Thoracic aorta (tissue), 2 donors: ENCODE data around the gene IFNG-AS1. TPM values are rescaled to one million over a fixed set of nuclear protein-coding genes. Genes with fewer than 3 reads are reported as not detected.

Experiments
- ATAC-seq: fragments of 150-250 bp; one replicate; pipeline ENCODE4 v1.8.0; 2017; ENCODE audit warnings: low read depth; ENCODE audit not compliant: insufficient number of reproducible peaks, low FRiP score
- DNase-seq: peaks from one replicate; pipeline ENCODE4 v3.0.0-alpha.2; 2020; ENCODE audit warnings: low spot score
- H3K27ac ChIP-seq, 2 donors: fragments of 200-600 bp; sonication (generic); 1 replicate in 1 of 2; 2 replicates in 1 of 2; pipeline ENCODE4 v1.5.1; 2016; ENCODE audit warnings: mild to moderate bottlenecking in 2 of 2, moderate library complexity in 2 of 2
- H3K27me3 ChIP-seq: fragments of 200-600 bp; sonication (generic); replicated peaks from 2 replicates; pipeline ENCODE4 v1.6.0; 2016; ENCODE audit warnings: mild to moderate bottlenecking; ENCODE audit not compliant: insufficient read depth
- H3K36me3 ChIP-seq: fragments of 200-600 bp; sonication (generic); one replicate; pipeline ENCODE4 v1.5.1; 2016
- H3K4me1 ChIP-seq, 2 donors: fragments of 200-600 bp; sonication (generic); 1 replicate in 1 of 2; 2 replicates in 1 of 2; pipeline versions ENCODE4 v1.5.1 to v1.6.0; 2016; ENCODE audit warnings: low read depth in 2 of 2, mild to moderate bottlenecking in 1 of 2; ENCODE audit not compliant: control insufficient read depth in 1 of 2
- H3K4me3 ChIP-seq: fragments of 200-600 bp; sonication (generic); 2 replicates; pipeline ENCODE4 v1.5.1; 2016; ENCODE audit warnings: mild to moderate bottlenecking
- H3K9me3 ChIP-seq: fragments of 200-600 bp; sonication (generic); 2 replicates; pipeline ENCODE4 v1.5.1; 2016
- CTCF ChIP-seq: fragments of 200-600 bp; sonication (generic); IDR thresholded peaks from one replicate; pipeline ENCODE4 v1.5.1; 2019; ENCODE audit warnings: antibody characterized with exemption
- total RNA-seq, 2 donors: library from RNA; depleted of rRNA; stranded (reverse); fragments of >200 nt; gene quantifications; one replicate each; pipeline versions ENCODE4 v1.1.0 to v1.2.3, GENCODE V29; 2016

The IFNG-AS1 gene
- total RNA-seq, 2 donors from 2014 or later: 0.92 TPM; not detected in 1

DNA sequence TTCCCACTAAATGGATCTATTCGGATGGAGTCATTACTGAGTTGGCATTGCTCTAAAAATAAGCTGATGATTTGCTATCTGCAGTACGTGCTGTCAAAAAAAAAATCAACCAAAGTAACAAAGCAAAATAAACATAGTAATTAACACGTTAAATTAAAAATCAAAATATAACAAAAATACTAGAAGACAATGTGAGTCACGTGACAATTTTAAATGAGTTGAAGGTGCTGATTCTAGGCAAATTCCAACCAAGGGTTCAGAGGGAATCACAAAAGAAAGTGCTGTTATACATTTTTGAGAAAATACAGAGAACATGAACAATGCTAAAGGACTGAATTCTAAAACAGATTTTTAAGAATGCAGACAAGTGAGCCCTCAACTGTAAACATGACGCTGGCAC lies 45.2 kb upstream of the IFNG-AS1 start:
- TF ChIP-seq CTCF: no peak
- H3K4me3 ChIP-seq: no peak overlapping the region
- no peaks in the 10 kb centered on the region for H3K9me3 ChIP-seq
- DNase-seq (no peak), ATAC-seq (no peak)
- no peaks in the 10 kb centered on the region for H3K4me1 ChIP-seq
- no peaks in the 10 kb centered on the region for H3K36me3 ChIP-seq
- no peaks in the 10 kb centered on the region for H3K27me3 ChIP-seq
- no peak overlapping the region for H3K27ac ChIP-seq

DNA sequence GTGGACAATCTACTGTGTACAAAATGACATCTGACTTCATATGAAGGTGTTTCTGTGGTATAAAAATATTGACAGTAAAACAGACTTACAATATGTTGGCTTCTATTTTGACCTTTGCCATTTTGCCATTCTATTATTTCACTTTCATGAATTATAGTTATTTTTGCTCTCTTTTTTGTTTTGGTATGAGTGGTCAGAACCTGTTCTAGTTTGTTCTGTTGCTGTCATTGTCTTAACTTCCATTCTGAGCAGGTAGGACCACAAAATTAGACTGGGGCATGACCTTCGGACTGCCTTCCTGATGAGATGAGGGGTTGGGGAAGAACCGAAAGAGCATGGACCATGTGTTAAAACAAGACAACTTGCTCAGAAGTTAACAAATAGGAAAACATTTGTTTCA lies 36.5 kb upstream of the IFNG-AS1 start:
- H3K27me3 ChIP-seq: no peaks in the 10 kb centered on the region
- no peak for TF ChIP-seq CTCF

DNA sequence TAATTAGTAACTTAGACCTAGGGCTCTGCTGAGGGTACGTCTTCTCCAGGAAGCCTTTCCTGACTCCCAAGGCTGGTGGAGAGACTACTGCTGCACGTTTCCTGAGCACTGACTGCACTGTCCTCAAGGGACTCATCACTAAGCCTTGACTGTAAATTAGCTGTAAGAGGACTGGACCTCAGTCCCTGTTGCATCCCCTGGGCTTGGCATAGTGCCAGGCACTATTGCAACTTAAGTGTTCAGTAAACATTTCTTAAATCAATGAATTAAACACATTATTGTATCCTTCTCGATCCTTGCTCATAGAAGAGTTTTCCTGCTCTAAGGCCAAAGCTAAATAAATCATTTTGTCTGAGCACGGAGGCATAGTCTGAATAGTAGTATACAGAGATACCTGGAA lies 31.9 kb upstream of the IFNG-AS1 start:
- H3K27me3 ChIP-seq: no peaks in the 10 kb centered on the region
- no peaks in the 10 kb centered on the region for H3K9me3 ChIP-seq
- no peaks in the 10 kb centered on the region for H3K36me3 ChIP-seq
- no peak overlapping the region for H3K27ac ChIP-seq
- no peaks in the 10 kb centered on the region for H3K4me1 ChIP-seq
- DNase-seq (no peak), ATAC-seq (no peak)
- no peak overlapping the region for H3K4me3 ChIP-seq
- no peak for TF ChIP-seq CTCF

More for the DNA sequence above, 36.5 kb upstream of the IFNG-AS1 start:
- no peak for DNase-seq
- H3K4me3 ChIP-seq: no peak overlapping the region
- no peaks in the 10 kb centered on the region for H3K9me3 ChIP-seq
- no peak overlapping the region for H3K27ac ChIP-seq
- ATAC-seq: no peak
- no peaks in the 10 kb centered on the region for H3K4me1 ChIP-seq
- H3K36me3 ChIP-seq: no peaks in the 10 kb centered on the region

DNA sequence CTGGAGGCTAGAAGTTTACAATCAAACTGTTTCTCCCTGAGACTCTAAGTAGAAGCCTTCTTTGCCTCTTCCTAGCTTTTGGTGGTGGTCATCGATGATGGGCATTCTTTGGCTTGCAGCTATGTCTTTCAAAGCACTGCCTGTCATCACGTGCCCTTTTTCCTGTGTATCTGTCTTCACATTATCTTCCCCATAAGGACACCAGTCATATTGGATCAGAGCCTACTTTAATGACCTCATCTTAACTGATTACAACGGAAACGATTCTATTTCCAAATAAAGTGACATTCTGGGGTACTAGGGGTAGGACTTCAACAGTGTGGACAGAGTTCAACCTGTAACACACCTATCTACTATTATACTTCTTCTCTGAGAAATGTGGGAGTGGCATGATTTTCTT lies 31.1 kb upstream of the IFNG-AS1 start:
- Histone ChIP-seq H3K36me3 (no peaks in the 10 kb centered on the region), H3K9me3 (no peaks in the 10 kb centered on the region), H3K27ac (no peak overlapping the region), H3K27me3 (no peaks in the 10 kb centered on the region), H3K4me3 (no peak overlapping the region), H3K4me1 (no peaks in the 10 kb centered on the region)
- DNase-seq (no peak), ATAC-seq (no peak)
- TF ChIP-seq CTCF: no peak

GRCh38 chr12:67964456-67964855 lies 24.8 kb upstream of the IFNG-AS1 start:
- H3K36me3 ChIP-seq: no peaks in the 10 kb centered on the region
- no peak overlapping the region for H3K4me3 ChIP-seq
- no peaks in the 10 kb centered on the region for H3K4me1 ChIP-seq
- no peaks in the 10 kb centered on the region for H3K27me3 ChIP-seq
- no peak for ATAC-seq
- no peak overlapping the region for H3K27ac ChIP-seq
- H3K9me3 ChIP-seq: no peaks in the 10 kb centered on the region
- no peak for TF ChIP-seq CTCF
- no peak for DNase-seq
